PC-3 (cell line): ENCODE measurements around the gene GLTPD2. TPM values are rescaled to one million over a fixed set of nuclear protein-coding genes. Genes with fewer than 3 reads are reported as not detected.

ENCODE experiments used
- ATAC-seq: fragments of 200-7000 bp; cut with Tn5 transposase; 2 replicates; pipeline ENCODE4 v1.9.1; 2020; ENCODE audit warnings: mild to moderate bottlenecking, moderate library complexity
- BruUV-seq: library from RNA; stranded (reverse); fragments of 400-500 nt; replicated peaks from 2 replicates; lab custom pipeline; 2021; lab: Mats Ljungman, UMichigan
- CTCF ChIA-PET: fragments of 300-600 bp; sonication (Branson Sonifier 250); formaldehyde crosslinking; loops from one replicate; lab custom pipeline; 2022; ENCODE audit warnings: antibody characterized with exemption; lab: Charles Lee
- POLR2A ChIA-PET: fragments of 300-600 bp; sonication (Branson Sonifier 250); formaldehyde crosslinking; loops from one replicate; lab custom pipeline; 2022; ENCODE audit warnings: antibody characterized with exemption; ENCODE audit not compliant: unreplicated experiment; lab: Charles Lee
- DNase-seq: peaks from one replicate; pipeline ENCODE4 v3.0.0-alpha.2; 2015
- H2AFZ ChIP-seq: fragments of 300-600 bp; sonication (generic); 2 replicates; pipeline ENCODE4 v1.6.0; 2016; ENCODE audit warnings: antibody characterized with exemption, low read length
- H3F3A ChIP-seq: fragments of 300-600 bp; sonication (generic); one replicate; pipeline ENCODE4 v1.6.0; 2017; ENCODE audit warnings: antibody characterized with exemption, low read length, control low read depth, mild to moderate bottlenecking; ENCODE audit not compliant: unreplicated experiment
- H3K27ac ChIP-seq: fragments of 300-600 bp; sonication (generic); 2 replicates; pipeline ENCODE4 v1.5.1; 2016; ENCODE audit warnings: mild to moderate bottlenecking, low read length
- H3K27me3 ChIP-seq: fragments of 300-600 bp; sonication (generic); 2 replicates; pipeline ENCODE4 v1.6.1; 2016; ENCODE audit warnings: low read length, mixed read lengths
- H3K36me3 ChIP-seq: fragments of 300-600 bp; sonication (generic); 2 replicates; pipeline ENCODE4 v1.6.1; 2016; ENCODE audit warnings: low read depth, mixed run types, low read length, mixed read lengths
- H3K4me1 ChIP-seq: fragments of 300-600 bp; sonication (generic); 2 replicates; pipeline ENCODE4 v1.5.1; 2016; ENCODE audit warnings: low read length; ENCODE audit not compliant: insufficient read depth
- H3K4me2 ChIP-seq: fragments of 300-600 bp; sonication (generic); 2 replicates; pipeline ENCODE4 v1.6.0; 2016; ENCODE audit warnings: low read length
- H3K4me3 ChIP-seq: fragments of 300-600 bp; sonication (generic); 2 replicates; pipeline ENCODE4 v1.5.1; 2016; ENCODE audit warnings: mild to moderate bottlenecking, low read length, mixed read lengths
- H3K79me2 ChIP-seq: fragments of 300-600 bp; sonication (generic); 2 replicates; pipeline ENCODE4 v1.6.1; 2017; ENCODE audit warnings: low read length, mixed read lengths
- H3K9ac ChIP-seq: fragments of 300-600 bp; sonication (generic); 2 replicates; pipeline ENCODE4 v1.6.0; 2016; ENCODE audit warnings: mild to moderate bottlenecking, low read length
- H3K9me2 ChIP-seq: fragments of 300-600 bp; sonication (generic); replicated peaks from 2 replicates; pipeline ENCODE4 v1.6.1; 2016; ENCODE audit warnings: mixed run types, low read length, mixed read lengths
- H3K9me3 ChIP-seq: fragments of 300-600 bp; sonication (generic); 2 replicates; pipeline ENCODE4 v1.6.1; 2016; ENCODE audit warnings: low read length, mixed read lengths
- H4K20me1 ChIP-seq: fragments of 300-600 bp; sonication (generic); 2 replicates; pipeline ENCODE4 v1.6.1; 2016; ENCODE audit warnings: low read length, mixed read lengths
- CTCF ChIP-seq: fragments of 300-600 bp; sonication (generic); conservative IDR thresholded peaks from 2 replicates; pipeline ENCODE4 v1.5.1; 2017; ENCODE audit warnings: antibody characterized with exemption, low read depth, mild to moderate bottlenecking, low read length
- EZH2 ChIP-seq: fragments of 300-600 bp; sonication (generic); IDR thresholded peaks from one replicate; pipeline ENCODE4 v1.6.1; 2017; ENCODE audit warnings: antibody characterized with exemption, mild to moderate bottlenecking, low read length; ENCODE audit not compliant: unreplicated experiment
- EZH2phosphoT487 ChIP-seq: fragments of 300-600 bp; sonication (generic); IDR thresholded peaks from 2 replicates; pipeline ENCODE4 v1.6.1; 2018; ENCODE audit warnings: mild to moderate bottlenecking, antibody characterized with exemption, low read length, borderline replicate concordance
- intact Hi-C: fragments of 100-400 bp; cut with micrococcal nuclease; formaldehyde crosslinking; loops from 2 replicates; pipeline ENCODE4 v1.9.0; 2023
- total RNA-seq: library from RNA; depleted of rRNA; stranded (reverse); fragments of >200 nt; gene quantifications from 2 replicates; pipeline ENCODE4 v1.2.3, GENCODE V29; 2014

Gene GLTPD2
- total RNA-seq, 1 experiment from 2014 or later: not detected

- 0 out of 2 replicates have a peak overlapping the region, but pooled peaks have one; percentile 10 for H3K4me2 ChIP-seq
- CTCF ChIA-PET: no interaction called here
These were observed 19.1 kb upstream of the GLTPD2 start for GRCh38 chr17:4769628-4770027.

DNA sequence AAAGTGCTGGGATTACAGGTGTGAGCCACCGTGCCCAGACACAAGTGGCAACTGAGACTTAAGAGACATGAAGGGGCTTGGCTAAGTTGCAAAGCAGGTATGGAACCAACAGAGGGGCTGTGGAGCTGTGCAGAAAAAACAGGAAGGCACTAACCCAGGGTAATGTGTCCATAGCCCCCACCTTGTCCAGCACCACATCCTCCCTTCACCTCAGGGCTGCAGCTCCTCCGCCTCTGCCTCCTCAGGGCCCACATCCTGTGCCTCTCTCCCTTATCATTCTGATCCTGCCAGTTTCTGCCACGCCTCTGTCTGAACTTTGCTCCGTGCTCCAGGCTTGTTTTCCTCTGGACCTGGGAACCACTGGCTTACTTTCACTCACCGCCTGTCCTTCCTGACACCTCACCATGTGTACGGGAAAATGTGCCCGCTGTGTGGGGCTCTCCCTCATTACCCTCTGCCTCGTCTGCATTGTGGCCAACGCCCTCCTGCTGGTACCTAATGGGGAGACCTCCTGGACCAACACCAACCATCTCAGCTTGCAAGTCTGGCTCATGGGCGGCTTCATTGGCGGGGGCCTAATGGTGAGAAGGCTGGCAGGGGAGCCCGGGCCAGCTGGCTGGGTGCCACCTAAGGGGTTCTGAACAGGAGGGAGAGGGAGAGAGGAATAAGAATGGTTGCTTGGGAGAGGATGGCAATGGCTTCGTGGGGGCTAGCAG lies 17.1 kb upstream of the GLTPD2 start, which contains the start of gene TM4SF5:
Gene TM4SF5 (plus strand): TSS at position 368 of the 716 bp plus-strand sequence. CDS start 37 bp downstream, at position 405.
- H3K9me2 ChIP-seq: no peaks in the 10 kb centered on the region
- H2AFZ ChIP-seq: peak within 1 kb of the TSS; percentile 63
- peaks cover 12% of the 10 kb centered on the region for H3K4me1 ChIP-seq
- no peaks in the 10 kb centered on the region for H3K36me3 ChIP-seq
- H4K20me1 ChIP-seq: no peaks in the 10 kb centered on the region
- TF ChIP-seq CTCF (no peak), EZH2 (no peak), EZH2phosphoT487 (no peak)
- H3K79me2 ChIP-seq: no peaks in the 10 kb centered on the region
- no TSS peak for BruUV-seq
- H3K27me3 ChIP-seq: no peaks in the 10 kb centered on the region
- H3K4me3 ChIP-seq: 0 out of 2 replicates have a peak within 1 kb of the TSS, but pooled peaks have one; percentile 15
- DNase-seq (peak; percentile 28), ATAC-seq (peak; percentile 59)
- intact Hi-C loops: no loop called here
- no peak within 1 kb of the TSS for H3K27ac ChIP-seq
- ChIA-PET POLR2A (interaction anchor here (0.6 kb wide), 1 partner anchor 128 kb away, joined by 4 read pairs; no protein-coding TSS in a partner anchor), CTCF (no interaction called here)
- H3F3A ChIP-seq: no peaks in the 10 kb centered on the region
- no peaks in the 10 kb centered on the region for H3K9me3 ChIP-seq
- peak within 1 kb of the TSS; percentile 41; the same call in 1 of the 2 replicates for H3K4me2 ChIP-seq
- H3K9ac ChIP-seq: no peak within 1 kb of the TSS

More at GRCh38 chr17:4769628-4770027, 19.1 kb upstream of the GLTPD2 start:
- peak; percentile 62 for DNase-seq
- Histone ChIP-seq H3K9me3 (no peaks in the 10 kb centered on the region), H3F3A (no peaks in the 10 kb centered on the region), H3K4me3 (no peak overlapping the region), H3K79me2 (no peaks in the 10 kb centered on the region), H3K4me1 (peaks cover 12% of the 10 kb centered on the region), H2AFZ (no peak overlapping the region), H3K36me3 (no peaks in the 10 kb centered on the region), H3K9me2 (no peaks in the 10 kb centered on the region), H3K9ac (no peak overlapping the region), H3K27me3 (no peaks in the 10 kb centered on the region), H3K27ac (no peak overlapping the region), H4K20me1 (no peaks in the 10 kb centered on the region)
- peak; percentile 59 for ATAC-seq
- intact Hi-C loops: no loop called here
- POLR2A ChIA-PET: no interaction called here
- TF ChIP-seq EZH2 (no peak), EZH2phosphoT487 (no peak), CTCF (no peak)
- BruUV-seq: no TSS peak

DNA sequence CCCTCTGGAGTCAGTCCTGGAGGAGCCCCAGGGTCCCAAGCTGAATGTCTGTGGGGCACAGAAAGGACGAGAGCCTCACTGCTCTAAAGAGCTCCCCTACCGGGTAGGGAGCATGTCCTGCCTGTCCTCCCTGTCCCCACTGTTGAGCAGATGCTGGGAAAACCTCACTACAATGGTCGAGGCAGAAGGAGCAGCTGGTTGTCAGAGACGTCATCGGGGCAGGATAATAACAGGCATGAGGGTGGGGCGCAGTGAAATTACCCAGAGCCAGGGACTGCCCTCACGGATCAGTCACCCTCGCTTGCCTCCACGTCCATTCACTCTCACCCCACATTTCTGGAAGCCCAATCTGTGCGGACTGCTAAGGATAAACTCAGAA lies 16.5 kb upstream of the GLTPD2 start:
- Histone ChIP-seq H3K4me2 (no peak overlapping the region), H3K4me1 (peaks cover 12% of the 10 kb centered on the region), H3K9me2 (no peaks in the 10 kb centered on the region), H2AFZ (no peak overlapping the region), H3K9me3 (no peaks in the 10 kb centered on the region), H3K4me3 (no peak overlapping the region), H3K9ac (no peak overlapping the region), H4K20me1 (no peaks in the 10 kb centered on the region), H3K27me3 (no peaks in the 10 kb centered on the region), H3K27ac (no peak overlapping the region), H3K79me2 (no peaks in the 10 kb centered on the region), H3F3A (no peaks in the 10 kb centered on the region), H3K36me3 (no peaks in the 10 kb centered on the region)
- ChIA-PET CTCF (no interaction called here), POLR2A (interaction anchor here (0.6 kb wide), 1 partner anchor 128 kb away, joined by 4 read pairs; no protein-coding TSS in a partner anchor)
- ATAC-seq: no peak
- intact Hi-C loops: no loop called here
- BruUV-seq: no TSS peak
- DNase-seq: no peak
- TF ChIP-seq CTCF: no peak
